HCT116 (cell line): ENCODE data around the gene MPHOSPH6. TPM values are rescaled to one million over a fixed set of nuclear protein-coding genes. Genes with fewer than 3 reads are reported as not detected.

Experiments
- ATAC-seq: fragments of 200-7000 bp; cut with Tn5 transposase; 2 replicates; pipeline ENCODE4 v1.9.1; 2020; ENCODE audit warnings: mild to moderate bottlenecking, moderate library complexity
- BruUV-seq: library from RNA; stranded (reverse); fragments of 400-500 nt; replicated peaks from 2 replicates; lab custom pipeline; 2021; lab: Mats Ljungman, UMichigan
- CTCF ChIA-PET: fragments of 300-600 bp; sonication (Branson Sonifier 250); formaldehyde crosslinking; loops from one replicate; lab custom pipeline; 2021; ENCODE audit warnings: antibody characterized with exemption; lab: Charles Lee
- POLR2A ChIA-PET: fragments of 300-600, 350-600 bp; sonication (Branson Sonifier 250); formaldehyde crosslinking; loops from one replicate; lab custom pipeline; 2021; ENCODE audit warnings: antibody characterized with exemption; lab: Charles Lee
- RAD21 ChIA-PET, 2 experiments: fragments of 300-600 bp; sonication (Branson Sonifier 250); formaldehyde crosslinking; loops; one replicate each; lab custom pipeline; 2023; ENCODE audit warnings: low total read pairs in 2 of 2; ENCODE audit not compliant: uncharacterized antibody in 2 of 2, unreplicated experiment in 2 of 2, low non-redundant PET in 1 of 2; lab: Charles Lee
- DNase-seq: peaks from one replicate; pipeline ENCODE4 v3.0.0-alpha.2; 2010; ENCODE audit warnings: low read depth, low spot score
- H2AFZ ChIP-seq: fragments of 200-600 bp; shearing (Covaris generic), sonication (generic); 2 replicates; pipeline ENCODE4 v1.6.1; 2017; ENCODE audit warnings: low read depth, mixed run types, mixed read lengths, antibody characterized with exemption, low read length; ENCODE audit not compliant: poor library complexity, severe bottlenecking
- H3K27ac ChIP-seq: 2 replicates; pipeline ENCODE4 v1.5.1; 2012; ENCODE audit warnings: low read depth, low read length
- H3K27me3 ChIP-seq: fragments of 200-600 bp; sonication (generic); 2 replicates; pipeline ENCODE4 v1.6.1; 2016; ENCODE audit warnings: mixed run types, low read length, mixed read lengths; ENCODE audit not compliant: insufficient read depth
- H3K36me3 ChIP-seq, 2 experiments: fragments of 200-500 bp in 1 of 2; fragments of 200-600 bp in 1 of 2; sonication (Bioruptor generic) in 1 of 2; sonication (generic) in 1 of 2; 2 replicates each; pipeline versions ENCODE4 v1.5.1 to v1.6.1; 2014 to 2016; ENCODE audit warnings: low read length in 2 of 2, inconsistent platforms in 1 of 2, mixed read lengths in 1 of 2, mixed run types in 1 of 2; ENCODE audit not compliant: insufficient read depth in 2 of 2, control insufficient read depth in 1 of 2
- H3K4me1 ChIP-seq, 2 experiments: fragments of 200-600 bp in 1 of 2; sonication (generic) in 1 of 2; 2 replicates each; pipeline versions ENCODE4 v1.5.1 to v1.6.1; 2012 to 2017; ENCODE audit warnings: low read length in 2 of 2, inconsistent platforms in 1 of 2, mild to moderate bottlenecking in 1 of 2, mixed read lengths in 1 of 2, mixed run types in 1 of 2, moderate library complexity in 1 of 2; ENCODE audit not compliant: insufficient read depth in 2 of 2, control insufficient read depth in 1 of 2
- H3K4me2 ChIP-seq: fragments of 200-600 bp; sonication (generic); 2 replicates; pipeline ENCODE4 v1.6.1; 2017; ENCODE audit warnings: mixed run types, low read length, mixed read lengths
- H3K4me3 ChIP-seq, 2 experiments: fragments of 200-600 bp in 1 of 2; sonication (generic) in 1 of 2; replicated peaks in 1 of 2; 2 replicates each; pipeline ENCODE4 v1.5.1; 2011 to 2016; ENCODE audit warnings: low read length in 2 of 2, control low read depth in 1 of 2, low read depth in 1 of 2, mild to moderate bottlenecking in 1 of 2, mixed read lengths in 1 of 2, mixed run types in 1 of 2
- H3K79me2 ChIP-seq: fragments of 200-600 bp; sonication (generic); 2 replicates; pipeline ENCODE4 v1.6.1; 2017; ENCODE audit warnings: mild to moderate bottlenecking, mixed run types, low read length, moderate library complexity, mixed read lengths; ENCODE audit not compliant: insufficient read depth
- H3K9ac ChIP-seq: fragments of 200-600 bp; sonication (generic); 2 replicates; pipeline ENCODE4 v1.6.1; 2016; ENCODE audit warnings: low read length, mixed read lengths
- H3K9me2 ChIP-seq: fragments of 200-600 bp; sonication (generic), shearing (Covaris generic); 2 replicates; pipeline ENCODE4 v1.6.1; 2017; ENCODE audit warnings: mixed run types, mild to moderate bottlenecking, moderate library complexity; ENCODE audit not compliant: insufficient read depth
- H3K9me3 ChIP-seq, 2 experiments: fragments of 200-500 bp in 1 of 2; fragments of 200-600 bp in 1 of 2; sonication (Bioruptor generic) in 1 of 2; sonication (generic) in 1 of 2; 2 replicates each; pipeline ENCODE4 v1.6.1; 2014 to 2017; ENCODE audit warnings: low read length in 2 of 2, mixed read lengths in 2 of 2, inconsistent platforms in 1 of 2, low read depth in 1 of 2, mild to moderate bottlenecking in 1 of 2, mixed run types in 1 of 2, moderate library complexity in 1 of 2; ENCODE audit not compliant: control insufficient read depth in 1 of 2, insufficient read depth in 1 of 2
- H4K20me1 ChIP-seq: fragments of 200-600 bp; sonication (generic), shearing (Covaris generic); 2 replicates; pipeline ENCODE4 v1.6.1; 2017; ENCODE audit warnings: mixed run types, mild to moderate bottlenecking, moderate library complexity; ENCODE audit not compliant: insufficient read depth
- CBX3 ChIP-seq: IDR thresholded peaks from 2 replicates; pipeline ENCODE4 v1.6.1; 2012; ENCODE audit warnings: low read depth
- CEBPB ChIP-seq: IDR thresholded peaks from 2 replicates; pipeline ENCODE4 v1.6.1; 2012; ENCODE audit warnings: low read depth
- CTCF ChIP-seq, 3 experiments: fragments of 200-600 bp in 1 of 3; sonication (generic) in 1 of 3; IDR thresholded peaks in 2 of 3; conservative IDR thresholded peaks in 1 of 3; 2 replicates each; pipeline ENCODE4 v1.5.1; 2012 to 2017; ENCODE audit warnings: low read depth in 2 of 3, low read length in 2 of 3, antibody characterized with exemption in 1 of 3, borderline replicate concordance in 1 of 3, control low read depth in 1 of 3, mild to moderate bottlenecking in 1 of 3, mixed read lengths in 1 of 3, mixed run types in 1 of 3, moderate library complexity in 1 of 3; ENCODE audit not compliant: insufficient read depth in 1 of 3
- EGR1 ChIP-seq: IDR thresholded peaks from 2 replicates; pipeline ENCODE4 v1.6.1; 2012; ENCODE audit warnings: low read depth
- ELF1 ChIP-seq: IDR thresholded peaks from 2 replicates; pipeline ENCODE4 v1.6.1; 2012; ENCODE audit warnings: low read depth, borderline replicate concordance
- EZH2 ChIP-seq: fragments of 200-600 bp; sonication (generic); IDR thresholded peaks from 2 replicates; pipeline ENCODE4 v1.6.1; 2017; ENCODE audit warnings: antibody characterized with exemption, mixed run types
- EZH2phosphoT487 ChIP-seq: fragments of 200-600 bp; IDR thresholded peaks from 2 replicates; pipeline ENCODE4 v1.6.1; 2018; ENCODE audit warnings: antibody characterized with exemption, borderline replicate concordance
- FOSL1 ChIP-seq: IDR thresholded peaks from 2 replicates; pipeline ENCODE4 v1.6.1; 2012; ENCODE audit warnings: low read depth
- RAD21 ChIP-seq: IDR thresholded peaks from 2 replicates; pipeline ENCODE4 v1.6.1; 2012; ENCODE audit warnings: low read depth, mild to moderate bottlenecking
- REST ChIP-seq: IDR thresholded peaks from 2 replicates; pipeline ENCODE4 v1.6.1; 2012; ENCODE audit warnings: low read depth
- YY1 ChIP-seq: IDR thresholded peaks from 2 replicates; pipeline ENCODE4 v1.6.1; 2011; ENCODE audit warnings: low read length, low read depth, moderate library complexity, mild to moderate bottlenecking; ENCODE audit not compliant: insufficient replicate concordance; ENCODE audit errors: extremely low read depth
- ZNF274 ChIP-seq: fragments of 200-500 bp; sonication (Bioruptor generic); IDR thresholded peaks from 2 replicates; pipeline ENCODE4 v1.6.1; 2014; ENCODE audit warnings: mild to moderate bottlenecking, low read depth, low read length, inconsistent platforms
- intact Hi-C: fragments of 100-400 bp; cut with micrococcal nuclease; formaldehyde crosslinking; loops from 2 replicates; pipeline ENCODE4 v1.10.0; 2022
- total RNA-seq: library from RNA; stranded (reverse); gene quantifications from one replicate; pipeline ENCODE4 v1.2.1, GENCODE V29; 2021; ENCODE audit not compliant: unreplicated experiment

MPHOSPH6 gene
- total RNA-seq, 1 experiment from 2014 or later, result 52.2 TPM

GRCh38 chr16:82116535-82116934 lies 53.5 kb downstream of the MPHOSPH6 start:
- no peak for TF ChIP-seq ELF1
- no peak for TF ChIP-seq EZH2
- no peak for TF ChIP-seq RAD21
- TF ChIP-seq REST, result no peak
- no peak for TF ChIP-seq CEBPB
- TF ChIP-seq YY1, result no peak
- TF ChIP-seq CTCF (IDR thresholded peaks at IDR 0.05 in 2 of 3, conservative IDR thresholded peaks at IDR 0.05 in 1 of 3; ENCODE audit: borderline replicate concordance in 1 of 3, insufficient read depth in 1 of 3, low read depth in 2 of 3, low read length in 2 of 3), result no peak
- TF ChIP-seq ZNF274, result no peak
- no peak for TF ChIP-seq EZH2phosphoT487
- TF ChIP-seq EGR1, result no peak
- no peak for TF ChIP-seq CBX3
- TF ChIP-seq FOSL1, result no peak
- intact Hi-C loops, result no loop called here
- no peak overlapping the region for H3K4me3 ChIP-seq
- H3K9ac ChIP-seq, result no peak overlapping the region
- H3K9me2 ChIP-seq, result no peaks in the 10 kb centered on the region
- H3K27ac ChIP-seq, result no peak overlapping the region
- H3K9me3 ChIP-seq, result no peaks in the 10 kb centered on the region
- no peaks in the 10 kb centered on the region for H3K4me1 ChIP-seq
- H3K4me2 ChIP-seq, result no peak overlapping the region
- CTCF ChIA-PET, result no interaction called here
- RAD21 ChIA-PET, result no interaction called here
- H3K27me3 ChIP-seq, result no peaks in the 10 kb centered on the region
- ATAC-seq, result no peak
- POLR2A ChIA-PET, result no interaction called here
- H2AFZ ChIP-seq, result no peak overlapping the region
- H3K79me2 ChIP-seq, result no peaks in the 10 kb centered on the region
- no peak for DNase-seq
- BruUV-seq, result no TSS peak
- H4K20me1 ChIP-seq, result no peaks in the 10 kb centered on the region
- H3K36me3 ChIP-seq, result no peaks in the 10 kb centered on the region
